Islet precursor cell (in vitro differentiated cells): ENCODE data around the gene LRGUK.
"Not testable (repeated sequence)": the region's sequence is repeated elsewhere in the genome, so short reads cannot be mapped to it uniquely, and the experiment has no call there.

Source experiments
- DNase-seq: peaks from one replicate; pipeline ENCODE4 v3.0.0-alpha.2; 2018

Gene LRGUK, protein sequence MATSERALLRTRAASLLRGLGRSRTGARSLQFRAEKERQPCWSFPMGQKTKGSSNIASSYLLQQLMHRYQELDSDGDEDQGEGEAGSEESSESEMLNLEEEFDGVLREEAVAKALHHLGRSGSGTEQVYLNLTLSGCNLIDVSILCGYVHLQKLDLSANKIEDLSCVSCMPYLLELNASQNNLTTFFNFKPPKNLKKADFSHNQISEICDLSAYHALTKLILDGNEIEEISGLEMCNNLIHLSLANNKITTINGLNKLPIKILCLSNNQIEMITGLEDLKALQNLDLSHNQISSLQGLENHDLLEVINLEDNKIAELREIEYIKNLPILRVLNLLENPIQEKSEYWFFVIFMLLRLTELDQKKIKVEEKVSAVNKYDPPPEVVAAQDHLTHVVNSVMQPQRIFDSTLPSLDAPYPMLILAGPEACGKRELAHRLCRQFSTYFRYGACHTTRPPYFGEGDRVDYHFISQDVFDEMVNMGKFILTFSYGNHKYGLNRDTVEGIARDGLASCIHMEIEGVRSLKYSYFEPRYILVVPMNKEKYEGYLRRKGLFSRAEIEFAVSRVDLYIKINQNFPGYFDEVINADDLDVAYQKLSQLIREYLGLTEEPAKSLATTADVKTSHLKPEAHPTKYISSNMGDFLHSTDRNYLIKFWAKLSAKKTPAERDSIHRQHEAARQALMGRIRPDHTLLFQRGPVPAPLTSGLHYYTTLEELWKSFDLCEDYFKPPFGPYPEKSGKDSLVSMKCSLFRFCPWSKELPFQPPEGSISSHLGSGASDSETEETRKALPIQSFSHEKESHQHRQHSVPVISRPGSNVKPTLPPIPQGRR

DNA sequence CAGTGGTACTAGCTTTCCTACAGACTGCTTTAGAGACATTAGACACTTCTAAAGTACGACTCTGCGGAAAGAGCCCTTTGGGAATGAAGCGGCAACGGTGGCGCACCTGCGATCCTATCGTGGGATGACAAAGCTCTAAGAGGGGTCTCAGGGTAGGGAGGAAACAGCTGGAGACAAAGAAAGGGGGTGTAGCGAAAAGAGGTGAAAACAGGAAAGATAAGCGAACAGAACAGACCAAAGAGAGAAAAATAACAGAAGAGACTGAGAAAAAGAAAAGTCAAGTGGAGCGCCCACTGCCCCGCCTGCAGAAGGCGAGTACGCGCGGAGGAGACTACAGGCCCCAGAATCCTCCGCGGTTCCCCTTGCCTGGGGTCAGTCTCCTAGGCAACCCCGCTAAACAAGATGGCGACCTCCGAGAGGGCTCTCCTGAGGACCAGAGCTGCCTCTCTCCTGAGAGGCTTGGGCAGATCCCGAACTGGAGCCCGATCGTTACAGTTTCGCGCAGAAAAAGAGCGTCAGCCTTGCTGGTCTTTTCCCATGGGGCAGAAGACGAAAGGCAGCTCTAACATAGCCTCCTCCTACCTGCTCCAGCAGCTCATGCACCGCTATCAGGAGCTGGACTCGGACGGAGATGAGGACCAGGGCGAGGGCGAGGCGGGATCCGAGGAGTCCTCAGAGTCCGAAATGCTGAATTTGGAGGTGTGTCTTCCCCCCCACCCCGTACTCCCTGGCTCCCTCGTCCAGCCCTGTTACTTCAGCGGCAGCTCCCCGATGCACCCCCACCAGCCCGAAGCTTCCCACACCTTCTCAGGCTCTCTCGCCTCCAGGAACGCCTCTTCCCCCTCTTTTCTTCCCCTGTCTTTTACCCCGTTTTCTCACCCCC, at the start of gene LRGUK:
Gene LRGUK, plus strand, starts transcription at position 375 of the 883 bp plus-strand sequence. Its CDS starts 28 bp downstream, at position 403.
- peak; percentile 93 for DNase-seq

DNA sequence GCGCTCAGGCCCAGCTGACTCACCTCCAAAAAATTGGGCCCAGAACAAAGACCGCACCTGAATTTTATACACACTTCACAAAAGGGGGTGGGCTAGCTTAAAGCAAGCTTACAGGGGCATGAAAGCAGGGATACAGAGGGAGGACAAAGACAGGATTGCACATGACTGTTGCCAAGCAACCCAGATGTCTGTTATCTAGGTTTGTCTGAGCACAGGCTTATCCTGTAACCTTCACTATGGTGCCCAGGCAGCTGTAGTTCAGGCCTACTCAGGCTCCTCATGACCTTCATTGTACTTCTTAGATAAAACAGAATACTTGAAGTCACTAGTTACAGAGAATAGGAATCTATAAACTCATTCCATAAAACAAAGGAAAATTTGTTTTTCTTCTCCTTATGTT, 49.6 kb upstream of the LRGUK start:
- DNase-seq = not testable (repeated sequence)

DNA sequence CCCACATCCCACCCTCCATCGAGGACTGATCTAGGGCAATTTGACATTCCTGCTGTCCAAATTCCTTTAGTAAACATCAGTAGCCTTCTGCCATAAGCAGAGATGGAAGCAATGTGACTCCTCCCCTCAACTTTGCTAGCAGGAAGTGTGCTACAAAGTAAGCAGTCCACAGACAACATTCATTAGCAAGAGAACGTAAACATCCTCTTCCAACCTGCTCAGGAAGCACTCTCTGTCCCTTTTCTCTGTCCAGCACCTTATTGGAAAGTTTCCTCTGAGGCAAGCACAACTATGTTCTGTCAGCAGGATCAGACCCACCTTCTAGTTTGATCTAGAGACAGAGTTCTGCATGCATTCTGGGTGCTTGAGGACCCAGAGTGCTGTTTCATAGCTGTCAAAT, 48.1 kb upstream of the LRGUK start:
- DNase-seq = no peak

DNA sequence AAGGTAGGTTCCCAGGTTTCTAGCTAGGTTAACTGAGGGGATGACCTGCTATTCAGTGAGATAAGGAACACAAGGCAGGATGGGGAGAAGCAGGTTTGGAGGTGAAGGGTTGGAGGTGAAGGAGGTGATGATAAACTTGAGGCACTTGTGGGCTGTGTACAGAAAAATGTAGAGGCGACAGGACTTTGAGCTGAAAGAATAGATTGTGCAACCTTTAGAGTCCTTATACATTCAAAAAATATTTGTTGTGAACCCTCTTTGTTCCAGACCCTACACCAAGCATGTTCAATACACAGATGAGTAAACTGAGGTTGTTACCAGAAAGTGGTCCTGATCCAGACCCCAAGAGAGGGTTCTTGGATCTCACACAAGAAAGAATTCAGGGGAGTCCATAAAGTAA, 45.4 kb upstream of the LRGUK start:
- DNase-seq = no peak

DNA sequence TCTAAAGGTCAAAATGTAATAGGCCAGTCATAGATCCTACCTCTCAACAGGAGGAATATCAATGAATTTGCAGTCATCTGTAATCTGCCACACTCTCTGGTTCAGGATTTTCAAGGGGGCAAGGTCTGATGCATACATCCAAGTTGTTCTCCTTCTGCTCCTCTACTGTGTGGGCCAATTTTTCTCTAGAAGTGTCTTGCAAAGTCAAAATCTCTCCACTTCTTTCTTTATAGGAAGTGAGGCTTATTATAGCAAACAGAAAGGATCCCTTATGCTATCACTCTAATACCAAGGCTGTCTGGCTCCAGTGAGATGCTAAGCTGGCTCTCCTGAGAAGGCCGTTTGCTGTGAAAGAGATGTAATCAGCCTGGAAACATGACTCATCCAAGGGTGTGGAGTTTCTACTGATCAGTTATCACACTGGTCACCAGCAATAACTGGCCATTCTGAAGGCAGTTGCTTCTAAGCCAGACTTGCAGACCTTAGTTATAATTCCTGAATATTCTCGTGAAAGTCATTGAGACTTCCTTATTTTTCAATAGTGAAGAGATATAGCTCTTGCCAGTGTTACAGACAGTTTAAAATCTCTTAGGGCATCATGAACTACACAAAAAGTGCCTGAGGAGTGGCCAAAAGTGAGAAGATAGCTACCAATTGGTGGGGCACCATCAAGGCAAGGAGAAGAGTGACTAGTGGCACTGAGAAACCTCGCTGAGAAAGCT, 43.2 kb upstream of the LRGUK start:
- DNase-seq = peak; percentile 61

DNA sequence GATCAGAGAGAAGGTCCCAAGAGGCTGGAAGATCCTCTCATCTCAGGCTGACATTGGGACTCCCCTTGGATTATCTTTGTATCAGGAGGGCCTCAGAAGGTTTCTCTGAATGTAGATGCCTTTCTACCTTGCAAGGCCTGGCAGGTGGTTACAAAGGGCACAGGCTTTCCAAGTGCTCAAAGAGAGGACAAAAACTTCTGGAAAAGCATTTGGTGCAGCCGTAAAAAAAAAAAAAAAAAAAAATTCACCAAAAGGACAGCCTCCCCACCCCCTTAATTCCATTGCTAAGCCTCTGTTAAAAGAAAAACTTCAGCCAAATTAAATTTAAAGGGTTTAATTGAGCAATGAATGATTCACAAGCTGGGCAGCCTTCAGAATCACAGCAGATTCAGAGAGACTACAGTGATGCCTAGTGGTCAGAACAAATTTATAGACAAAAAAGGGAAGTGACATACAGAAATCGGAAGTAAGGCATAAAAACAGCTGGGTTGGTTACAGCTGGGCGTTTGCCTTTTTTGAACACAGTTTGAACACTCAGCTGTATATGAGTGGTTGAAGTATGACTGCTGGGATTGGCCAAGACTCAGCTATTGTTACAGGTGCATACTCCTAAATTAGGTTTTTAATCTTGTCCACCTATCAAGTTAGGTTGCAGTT, 42.5 kb upstream of the LRGUK start:
- no peak for DNase-seq

DNA sequence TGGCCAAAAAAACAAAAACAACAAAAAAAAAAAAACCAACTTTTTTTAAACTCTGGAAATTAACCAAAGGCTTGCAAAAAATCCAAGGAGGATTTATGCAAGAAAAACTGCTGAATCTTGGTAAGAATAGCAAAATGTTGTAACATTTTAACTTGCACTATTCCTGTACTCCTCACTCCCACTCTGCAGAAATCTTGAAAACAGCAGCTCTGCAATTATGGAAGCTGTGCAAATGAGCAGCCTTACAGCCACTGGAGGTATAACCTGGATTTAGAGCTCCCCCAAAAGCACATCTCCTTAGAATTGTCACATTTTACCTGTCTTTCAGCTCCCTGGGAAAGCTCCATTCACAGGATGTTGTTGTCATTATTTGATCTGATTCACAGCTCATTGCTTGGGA, 41.8 kb upstream of the LRGUK start:
- no peak for DNase-seq

DNA sequence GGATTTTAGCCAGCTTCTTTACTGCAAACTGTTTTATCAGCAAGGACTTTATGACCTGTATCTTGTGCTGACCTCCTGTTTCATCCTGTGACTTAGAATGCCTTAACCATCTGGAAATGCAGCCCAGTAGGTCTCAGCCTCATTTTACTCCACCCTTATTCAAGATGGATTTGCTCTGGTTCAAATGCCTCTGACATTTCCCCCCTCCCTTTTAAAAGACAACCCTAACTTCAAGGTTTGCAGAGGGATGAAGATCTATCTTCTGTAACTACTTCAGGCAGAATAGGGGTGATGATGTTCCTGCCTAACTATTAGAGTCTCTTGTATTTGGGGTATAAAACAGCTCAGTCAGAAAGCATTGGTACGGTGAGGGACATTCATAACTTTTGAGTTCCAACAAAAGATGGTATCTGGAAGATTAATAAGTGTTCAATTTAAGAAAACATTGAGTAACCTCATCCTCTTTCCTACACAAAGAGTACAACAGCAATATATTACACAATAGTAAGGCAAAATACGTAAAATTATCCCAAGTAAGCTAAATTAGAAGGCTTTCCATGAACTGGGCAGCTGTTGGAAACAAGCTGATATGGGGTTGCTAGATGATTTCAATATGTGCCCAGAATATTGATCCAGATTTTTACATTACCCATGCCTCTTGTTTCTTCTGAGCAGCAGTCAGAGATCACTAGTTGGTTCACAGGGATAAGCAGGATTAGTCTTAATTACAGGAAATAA, 40.0 kb upstream of the LRGUK start:
- DNase-seq = no peak

DNA sequence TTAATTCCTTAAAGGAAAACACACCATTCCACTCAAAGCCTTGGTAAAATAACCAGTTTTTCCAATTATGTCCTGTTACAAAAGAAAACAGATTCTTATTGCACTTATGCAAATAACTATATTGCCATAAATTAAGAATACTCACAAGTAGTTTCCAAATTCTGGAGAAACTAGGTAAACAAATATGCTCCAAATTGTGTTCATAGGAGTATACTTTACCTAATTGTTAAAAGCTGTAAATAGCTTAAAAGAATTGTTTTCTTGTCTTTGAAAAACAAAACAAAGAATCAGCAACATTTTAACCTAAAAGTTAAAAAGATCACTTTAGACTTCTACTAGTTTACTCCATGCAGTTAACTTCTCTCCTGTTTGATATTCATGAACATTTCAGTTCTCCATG, 38.9 kb upstream of the LRGUK start:
- DNase-seq = no peak

DNA sequence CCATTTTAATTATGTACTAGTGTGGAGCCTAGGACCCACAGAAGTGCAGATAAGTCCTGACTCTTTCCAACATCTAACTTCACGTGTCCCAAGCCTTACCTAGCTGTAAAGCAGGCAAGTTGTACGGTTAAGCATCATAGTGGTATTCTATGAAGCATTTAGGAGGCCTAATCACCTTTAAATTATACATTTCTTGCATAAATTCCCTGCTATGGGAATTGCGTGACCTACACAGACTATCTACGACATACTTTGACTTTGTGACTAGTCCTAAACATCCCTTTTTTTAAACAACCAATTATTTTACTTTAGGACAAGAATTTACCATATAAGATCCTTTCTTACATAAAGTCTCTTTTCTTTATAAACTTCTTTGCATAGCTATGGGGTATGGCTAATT, 37.7 kb upstream of the LRGUK start:
- no peak for DNase-seq

DNA sequence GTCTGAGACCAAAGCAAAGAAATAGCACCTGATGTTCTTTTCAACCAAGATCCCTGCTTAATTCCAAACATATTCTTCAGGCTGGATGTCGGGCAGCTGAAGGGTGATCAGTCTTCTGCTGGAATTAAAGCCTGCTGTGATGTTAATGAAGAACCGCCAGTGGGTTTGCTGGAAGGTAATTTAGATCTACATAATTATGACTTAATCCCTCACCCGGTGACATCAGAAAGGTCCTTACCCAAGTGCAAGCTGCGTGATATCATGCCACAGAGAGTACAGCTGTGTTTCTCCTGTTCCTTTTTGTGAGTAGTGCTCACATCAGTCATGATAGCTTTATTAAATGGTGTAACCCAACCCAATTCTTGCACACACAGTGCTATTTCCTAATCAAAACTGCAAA, 29.1 kb upstream of the LRGUK start:
- DNase-seq = no peak

DNA sequence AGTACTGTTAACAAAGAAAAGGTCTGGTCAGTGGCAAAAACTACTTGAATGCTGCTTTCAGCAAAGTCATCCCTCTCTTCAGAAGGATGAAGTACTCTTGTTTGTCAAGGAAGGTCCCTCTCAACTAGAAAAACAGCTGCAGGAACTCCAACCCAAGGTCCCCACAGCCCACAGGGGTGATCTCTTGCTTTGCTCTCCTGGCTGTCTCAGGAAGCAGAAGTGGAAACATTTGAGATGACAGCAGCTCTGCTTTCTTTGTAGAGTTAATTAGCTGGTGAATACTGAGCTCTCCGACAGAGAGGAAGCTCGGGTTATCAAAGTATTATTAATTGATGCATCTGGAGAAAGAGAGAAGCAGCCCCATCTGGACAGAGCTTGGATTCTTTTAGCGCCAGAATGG, 25.4 kb upstream of the LRGUK start:
- DNase-seq = no peak

DNA sequence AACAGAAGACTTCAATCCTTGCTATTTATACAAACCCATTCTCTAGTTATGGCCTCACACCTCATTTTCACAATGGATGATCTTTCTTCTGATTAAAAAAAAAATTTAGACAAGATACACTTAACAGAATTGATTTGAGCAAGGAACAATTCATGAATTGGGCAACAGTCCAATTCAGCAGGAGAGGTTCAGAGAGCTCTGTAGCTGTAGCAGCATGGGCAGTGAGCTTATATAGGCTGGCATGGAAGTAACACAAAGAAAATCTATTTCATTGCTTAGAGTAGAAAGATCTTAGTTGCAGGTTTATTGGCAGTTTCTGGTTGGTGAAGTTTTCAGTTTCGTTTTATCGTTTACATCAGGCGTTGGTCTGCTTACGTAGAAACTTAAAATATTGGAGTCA, 23.0 kb upstream of the LRGUK start:
- no peak for DNase-seq

DNA sequence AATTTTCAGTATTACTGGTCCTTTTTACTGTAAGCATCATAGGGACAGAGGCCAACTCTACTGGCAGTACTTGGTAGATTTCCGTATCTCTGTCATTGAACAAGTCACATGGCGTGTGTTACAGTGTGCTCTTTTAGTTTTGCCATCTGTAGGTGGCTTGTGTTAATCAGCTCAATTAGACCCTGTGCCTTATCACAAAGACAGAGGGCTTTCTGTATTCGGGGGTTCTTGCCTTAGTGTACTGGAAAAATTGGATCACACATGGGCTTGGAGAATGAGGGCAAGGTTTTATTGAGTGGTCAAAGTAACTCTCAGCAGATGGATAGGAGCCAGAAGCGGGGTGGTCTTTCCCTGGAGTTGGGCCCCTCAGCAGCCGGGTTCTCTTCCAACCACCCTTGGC, 21.3 kb upstream of the LRGUK start:
- DNase-seq = no peak

DNA sequence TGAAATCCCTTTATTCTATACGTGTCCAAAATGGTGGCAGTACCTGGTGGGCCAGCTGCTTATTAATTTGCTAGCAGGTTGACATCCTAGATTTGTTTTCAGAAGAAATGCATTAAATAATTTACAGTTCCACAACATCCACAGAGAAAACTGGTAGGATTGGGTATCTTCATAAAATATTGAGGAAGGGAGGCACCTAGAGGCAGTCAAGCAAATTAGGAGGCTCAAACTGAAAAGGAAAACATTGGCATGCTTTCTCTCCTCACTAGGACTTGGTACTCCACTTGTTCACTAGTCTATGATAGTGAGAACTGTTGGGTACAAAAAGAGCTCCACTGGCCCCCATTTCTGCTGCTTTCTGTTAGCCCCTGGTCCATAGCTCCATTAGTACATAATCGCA, 18.3 kb upstream of the LRGUK start:
- DNase-seq = no peak

DNA sequence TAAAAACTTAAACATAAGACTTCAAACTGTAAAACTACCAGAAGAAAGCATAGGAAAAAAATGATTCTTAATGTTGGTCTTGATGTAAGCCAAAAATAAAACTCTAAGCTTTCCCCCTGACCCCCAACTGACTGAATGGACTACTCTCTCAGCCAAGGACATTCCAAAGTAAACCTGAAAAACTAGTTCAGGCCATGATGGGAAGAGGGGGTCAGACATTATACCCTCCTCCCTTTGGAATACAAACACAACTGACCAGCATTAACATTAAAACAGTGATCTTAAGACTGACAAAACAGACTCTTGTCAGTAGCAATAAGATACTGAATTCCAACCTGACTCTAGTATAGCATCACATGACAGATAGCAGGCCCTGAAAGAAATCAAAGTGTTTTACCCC, 13.5 kb upstream of the LRGUK start:
- DNase-seq = no peak

DNA sequence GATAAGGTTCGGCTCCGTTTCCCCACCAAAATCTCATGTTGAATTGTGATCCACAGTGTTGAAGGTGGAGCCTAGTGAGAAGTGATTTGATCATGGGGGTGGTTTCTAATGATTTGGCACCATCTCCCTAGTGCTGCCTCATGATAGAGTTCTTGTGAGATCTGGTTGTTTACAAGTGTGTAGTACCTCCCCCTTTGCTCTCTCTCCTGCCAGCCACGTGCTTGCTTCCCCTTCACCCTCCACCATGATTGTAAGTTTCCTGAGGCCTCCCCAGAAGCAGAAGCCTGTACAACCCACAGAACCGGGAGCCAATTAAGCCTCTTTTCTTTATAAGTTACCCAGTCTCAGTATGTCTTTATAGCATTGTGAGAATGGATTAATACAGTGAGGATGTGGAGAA, 12.1 kb upstream of the LRGUK start:
- DNase-seq = no peak

DNA sequence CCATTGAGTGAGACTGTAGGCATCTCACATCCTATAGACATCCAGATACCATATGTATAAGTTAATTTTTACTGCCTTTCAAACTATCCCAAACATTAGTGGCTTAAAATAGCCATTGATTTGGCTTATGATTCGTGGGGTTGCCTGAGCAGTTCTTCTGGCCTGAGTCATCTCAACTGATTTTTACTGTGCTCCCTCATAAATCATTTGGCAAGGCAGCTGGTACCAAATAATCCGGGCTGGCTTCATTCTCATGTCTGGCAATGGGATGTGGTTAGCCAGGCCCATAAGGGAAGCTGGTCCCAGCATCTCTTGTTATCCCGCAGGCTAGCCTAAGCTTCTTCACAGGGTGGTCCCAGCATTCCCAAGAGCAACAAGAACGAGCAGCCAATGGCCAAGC, 6.7 kb upstream of the LRGUK start:
- DNase-seq = no peak

DNA sequence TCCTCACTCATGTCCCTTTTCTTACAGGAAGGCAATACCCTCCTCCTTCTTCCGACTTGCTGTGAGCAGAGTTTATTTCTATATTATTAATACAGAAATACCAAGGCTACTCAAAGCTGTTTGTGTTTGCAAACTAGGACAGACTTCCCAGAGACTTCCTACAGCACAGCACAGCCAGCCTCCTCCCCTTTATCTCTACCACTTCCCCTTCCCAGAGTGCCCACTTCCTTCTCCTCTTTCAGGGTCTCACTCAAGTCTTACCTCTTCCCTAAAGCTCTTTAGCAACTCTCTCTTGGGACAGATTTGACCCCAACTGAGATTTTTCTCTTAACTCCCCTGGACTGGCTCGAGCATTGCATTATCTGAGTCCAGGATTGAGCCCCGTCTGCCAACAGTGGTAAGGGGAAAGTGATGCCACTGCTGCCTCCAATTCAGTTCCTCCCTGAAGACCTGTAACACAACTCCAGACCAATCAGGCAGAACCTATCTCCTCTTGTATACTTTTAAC, 5.5 kb upstream of the LRGUK start:
- DNase-seq = no peak

DNA sequence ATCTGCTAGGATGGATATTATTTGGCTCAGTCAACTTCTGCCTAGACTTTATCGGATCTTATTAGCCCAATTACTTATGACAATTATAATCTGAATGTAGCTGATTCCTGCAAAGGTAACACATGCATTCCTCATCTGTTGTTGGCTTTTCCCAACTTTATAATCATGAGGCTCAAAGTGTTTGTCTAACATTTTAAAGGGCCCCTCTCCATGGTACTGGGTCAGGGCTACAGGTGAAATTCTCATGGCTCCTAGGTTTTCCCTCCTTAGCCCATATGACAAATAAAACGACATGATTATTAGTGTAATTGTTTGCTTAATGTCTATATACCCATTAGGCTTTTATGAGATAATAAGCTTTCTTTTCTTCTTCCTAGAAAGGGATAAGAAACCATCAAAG, 4.2 kb upstream of the LRGUK start:
- no peak for DNase-seq

DNA sequence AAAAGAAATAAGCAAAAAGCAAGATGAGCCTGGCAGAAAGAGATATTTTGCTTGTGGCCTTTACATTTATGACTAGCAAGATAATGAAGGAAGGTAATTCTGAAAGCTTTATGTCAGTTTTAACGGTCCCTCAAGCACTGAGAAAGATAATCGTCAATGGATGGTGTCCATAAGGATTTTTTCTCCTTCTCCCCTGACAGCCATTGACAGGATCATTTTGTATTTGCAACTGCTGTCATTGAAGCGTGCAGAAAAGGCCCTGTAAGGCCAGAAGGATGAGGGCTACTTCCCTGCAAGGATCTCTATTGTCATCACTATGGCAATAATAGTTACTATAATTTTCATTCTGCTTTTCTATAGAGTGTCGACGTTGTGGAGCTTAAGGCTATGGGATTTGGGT, 994 bp upstream of the LRGUK start:
- DNase-seq = no peak
